ENCODE results near the gene GGTLC2. TPM values are rescaled to one million over a fixed set of nuclear protein-coding genes. Genes with fewer than 3 reads are reported as not detected.
A peak's percentile ranks its signal among the peaks of the same experiment; 100 is the strongest.
"Not testable (repeated sequence)": the region's sequence is repeated elsewhere in the genome, so short reads cannot be mapped to it uniquely, and the experiment has no call there.

The GGTLC2 gene
- total RNA-seq, 1 donor from 2014 or later = not detected

- H3K4me3 ChIP-seq (ENCODE audit: low read depth, low read length) = no peak overlapping the region
- no peak for DNase-seq (ENCODE audit: low read depth)
- no peak for TF ChIP-seq CTCF (conservative IDR thresholded peaks at IDR 0.05; ENCODE audit: low read depth, low read length)
Observed at GRCh38 chr22:22683668-22684361, 39.4 kb downstream of the GGTLC2 start.

- no peak overlapping the region for H3K4me3 ChIP-seq (ENCODE audit: low read depth, low read length)
- peak; percentile 18 for DNase-seq (ENCODE audit: low read depth)
- peak; percentile 77 for TF ChIP-seq CTCF (conservative IDR thresholded peaks at IDR 0.05; ENCODE audit: low read depth, low read length)
Observed at GRCh38 chr22:22684580-22685561, 40.5 kb downstream of the GGTLC2 start.

GRCh38 chr22:22685586-22685985, 41.2 kb downstream of the GGTLC2 start:
- DNase-seq (ENCODE audit: low read depth) = no peak
- TF ChIP-seq CTCF (conservative IDR thresholded peaks at IDR 0.05; ENCODE audit: low read depth, low read length) = no peak
- no peak overlapping the region for H3K4me3 ChIP-seq (ENCODE audit: low read depth, low read length)

GRCh38 chr22:22686202-22687115, 42.0 kb downstream of the GGTLC2 start:
- not testable (repeated sequence) for DNase-seq (ENCODE audit: low read depth); H3K4me3 ChIP-seq (ENCODE audit: low read depth, low read length)

GRCh38 chr22:22687638-22688500, 43.5 kb downstream of the GGTLC2 start:
- no peak for DNase-seq (ENCODE audit: low read depth)
- TF ChIP-seq CTCF (conservative IDR thresholded peaks at IDR 0.05; ENCODE audit: low read depth, low read length) = peak; percentile 71
- H3K4me3 ChIP-seq (ENCODE audit: low read depth, low read length) = no peak overlapping the region

GRCh38 chr22:22689621-22690345, 45.4 kb downstream of the GGTLC2 start:
- no peak for TF ChIP-seq CTCF (conservative IDR thresholded peaks at IDR 0.05; ENCODE audit: low read depth, low read length)
- no peak for DNase-seq (ENCODE audit: low read depth)
- H3K4me3 ChIP-seq (ENCODE audit: low read depth, low read length) = no peak overlapping the region

Data from epithelial cell of proximal tubule (primary cell).